HG03469 (cell line): Measurements from ENCODE around the gene LRRC47.

Experiments used
- ATAC-seq: cut with Tn5 transposase; IDR thresholded peaks from one replicate; pipeline ENCODE4 v1.9.1; 2021; ENCODE audit warnings: mild to moderate bottlenecking, moderate library complexity, moderate number of reproducible peaks; ENCODE audit not compliant: unreplicated experiment

Gene LRRC47

DNA sequence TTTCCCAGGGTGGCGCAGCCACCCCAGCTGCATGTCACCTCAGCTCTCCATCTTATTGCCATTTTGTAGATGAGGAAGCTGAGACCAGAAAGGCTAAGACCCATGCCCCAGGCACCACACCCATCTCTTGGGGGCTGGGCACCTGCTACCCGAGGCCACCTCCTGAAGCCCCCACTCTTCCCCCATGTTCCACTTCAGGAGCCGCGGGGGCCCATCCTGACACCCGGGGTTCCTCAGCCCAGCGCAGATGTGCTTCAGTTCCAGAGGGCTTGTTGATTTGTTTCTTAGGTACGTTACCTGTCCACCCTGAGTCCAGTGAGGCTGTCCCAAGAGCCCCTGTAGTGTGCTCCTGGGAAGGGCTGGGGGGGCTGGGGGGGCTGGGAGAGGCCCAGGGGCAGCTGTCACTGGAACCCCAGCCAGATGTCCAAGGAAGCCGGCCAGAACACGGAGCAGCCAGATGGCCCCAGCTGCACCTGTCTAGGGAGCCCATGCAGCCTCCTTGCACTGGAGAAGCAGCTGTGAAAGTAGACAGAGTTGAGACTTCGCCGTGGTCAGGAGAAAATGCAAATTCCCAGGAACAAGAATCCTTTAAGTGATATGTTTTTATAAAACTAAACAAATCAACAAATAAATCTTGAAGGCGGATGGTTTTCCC lies 61.1 kb downstream of the LRRC47 start:
- ATAC-seq: no peak

DNA sequence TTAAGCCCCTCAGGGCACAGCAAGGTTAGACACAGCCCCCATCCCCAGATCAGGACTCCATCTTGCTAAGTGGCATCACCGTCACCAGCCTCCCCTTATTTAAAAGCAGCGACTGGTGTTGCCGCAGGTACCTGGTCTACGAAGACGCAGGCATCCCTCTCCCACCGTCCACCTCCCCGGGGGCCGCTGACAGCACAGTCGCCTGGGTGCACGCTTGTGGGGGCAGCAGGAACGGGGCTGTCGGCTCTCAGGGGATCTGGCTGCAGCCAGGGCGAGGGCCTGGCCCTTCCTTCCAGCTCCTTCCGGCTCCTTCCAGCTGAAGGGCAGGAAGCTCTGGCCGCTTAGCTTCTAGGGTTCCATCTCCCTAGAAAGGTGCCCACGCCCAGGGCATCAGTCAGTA lies 61.7 kb downstream of the LRRC47 start:
- no peak for ATAC-seq

DNA sequence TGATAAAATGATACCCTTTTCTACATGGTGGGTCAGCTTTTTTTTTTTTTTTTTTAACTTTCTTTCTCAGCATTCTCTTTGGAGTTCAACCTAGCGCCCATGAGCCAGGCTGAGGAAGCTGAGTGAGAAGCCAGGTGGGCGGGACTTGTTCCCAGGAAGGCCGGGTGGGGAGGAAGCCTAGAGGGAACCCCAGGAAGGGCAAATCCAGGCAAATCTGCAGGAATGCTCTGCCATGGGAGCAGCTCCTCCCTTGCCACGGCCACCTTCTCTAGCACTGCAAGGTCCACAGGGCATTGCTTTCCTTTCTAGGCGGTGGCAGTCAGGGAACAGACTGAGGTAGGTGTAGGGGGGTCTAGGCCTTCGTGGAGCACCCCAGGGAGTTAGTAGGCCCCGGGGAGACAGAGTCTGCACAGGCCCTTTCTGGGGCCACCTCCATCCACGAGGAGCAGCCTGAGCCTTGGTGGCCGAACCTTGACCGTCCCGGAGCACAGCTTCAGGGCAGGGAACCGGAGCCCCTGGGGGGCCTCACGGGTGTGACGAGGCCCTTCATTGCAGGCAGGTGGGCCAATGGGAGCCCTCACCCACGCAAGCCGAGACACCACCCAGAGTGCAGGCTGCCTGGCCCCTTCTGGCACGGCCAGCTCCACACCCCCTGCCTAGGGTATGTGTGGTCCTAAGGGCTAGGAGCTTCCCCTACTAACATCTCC lies 62.3 kb downstream of the LRRC47 start:
- ATAC-seq: no peak

DNA sequence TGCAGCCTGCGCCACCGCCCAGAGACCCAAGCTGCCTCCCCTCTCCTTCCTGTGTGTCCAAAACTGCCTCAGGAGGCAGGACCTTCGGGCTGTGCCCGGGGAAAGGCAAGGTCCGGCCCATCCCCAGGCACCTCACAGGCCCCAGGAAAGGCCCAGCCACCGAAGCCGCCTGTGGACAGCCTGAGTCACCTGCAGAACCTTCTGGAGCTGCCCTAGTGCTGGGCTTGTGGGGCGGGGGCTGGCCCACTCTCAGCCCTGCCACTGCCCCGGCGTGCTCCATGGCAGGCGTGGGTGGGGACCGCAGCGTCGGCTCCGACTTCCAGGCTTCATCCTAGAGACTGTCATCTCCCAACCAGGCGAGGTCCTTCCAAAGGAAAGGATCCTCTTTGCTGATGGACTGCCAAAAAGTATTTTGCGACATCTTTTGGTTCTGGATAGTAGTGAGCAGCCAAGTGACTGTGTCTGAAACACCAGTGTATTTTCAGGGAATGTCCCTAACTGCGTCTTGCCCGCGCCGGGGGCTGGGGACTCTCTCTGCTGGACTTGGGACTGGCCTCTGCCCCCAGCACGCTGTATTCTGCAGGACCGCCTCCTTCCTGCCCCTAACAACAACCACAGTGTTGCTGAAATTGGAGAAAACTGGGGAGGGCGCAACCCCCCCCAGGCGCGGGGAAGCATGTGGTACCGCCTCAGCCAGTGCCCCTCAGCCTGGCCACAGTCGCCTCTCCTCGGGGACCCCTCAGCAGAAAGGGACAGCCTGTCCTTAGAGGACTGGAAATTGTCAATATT lies 63.0 kb downstream of the LRRC47 start:
- ATAC-seq: no peak

DNA sequence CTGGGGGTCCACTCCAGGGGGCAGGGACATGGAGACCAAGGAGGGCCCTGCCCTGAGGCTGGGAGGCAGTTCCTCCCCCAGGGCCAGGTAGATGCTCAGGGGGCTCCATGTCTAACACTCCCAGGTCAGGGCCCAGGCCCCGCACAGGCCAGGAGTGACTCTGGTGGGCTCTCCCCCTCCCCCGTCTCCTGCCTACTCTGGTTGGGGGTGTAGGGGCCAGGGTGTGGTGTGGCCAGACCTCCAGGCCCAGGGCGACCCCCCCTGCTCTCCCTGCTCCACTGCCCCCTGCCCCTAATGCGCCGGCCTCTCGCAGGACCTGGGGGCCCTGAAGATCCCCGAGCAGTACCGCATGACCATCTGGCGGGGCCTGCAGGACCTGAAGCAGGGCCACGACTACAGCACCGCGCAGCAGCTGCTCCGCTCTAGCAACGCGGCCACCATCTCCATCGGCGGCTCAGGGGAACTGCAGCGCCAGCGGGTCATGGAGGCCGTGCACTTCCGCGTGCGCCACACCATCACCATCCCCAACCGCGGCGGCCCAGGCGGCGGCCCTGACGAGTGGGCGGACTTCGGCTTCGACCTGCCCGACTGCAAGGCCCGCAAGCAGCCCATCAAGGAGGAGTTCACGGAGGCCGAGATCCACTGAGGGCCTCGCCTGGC lies 63.7 kb downstream of the LRRC47 start:
- ATAC-seq: no peak

DNA sequence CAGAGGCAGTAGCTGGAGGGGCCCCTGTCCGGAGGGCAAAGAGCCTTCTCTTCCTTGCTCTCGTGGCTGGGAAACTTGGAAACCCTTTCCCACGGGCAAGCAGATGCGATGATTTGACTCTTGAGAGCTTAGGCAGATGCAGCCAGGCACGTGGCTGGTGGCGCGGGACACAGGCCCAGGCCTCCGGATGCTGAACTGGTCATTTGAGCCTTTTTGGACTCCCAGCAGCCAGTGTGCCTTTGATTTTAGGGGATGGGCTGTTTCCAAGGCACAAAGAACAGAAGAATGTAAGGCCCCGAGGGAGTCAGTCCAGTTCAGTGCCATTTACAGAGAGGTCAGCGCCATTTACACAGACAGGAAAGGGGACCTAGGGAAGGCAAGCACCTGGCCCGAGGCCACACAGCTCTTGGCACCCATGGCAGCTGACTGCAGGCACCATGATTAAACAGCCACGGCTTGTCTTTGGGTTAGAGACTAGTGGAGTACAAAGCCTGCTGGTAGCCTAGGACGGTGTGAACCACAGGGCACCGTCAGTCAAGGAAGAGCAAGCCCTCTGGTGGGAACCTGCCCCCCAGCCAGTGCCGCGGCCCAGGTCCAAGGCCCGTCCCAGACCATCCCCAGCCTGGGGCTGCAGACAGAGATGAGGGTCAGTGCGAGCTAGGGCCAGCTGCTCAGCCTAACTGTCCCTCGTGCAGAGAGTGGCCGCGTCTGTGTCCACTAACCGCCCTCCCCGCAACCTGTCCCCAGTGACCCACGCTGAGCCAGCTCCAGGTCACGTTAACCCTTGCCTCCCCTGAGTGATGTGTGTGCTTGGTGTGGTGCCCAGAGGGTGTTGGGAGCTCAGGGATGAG lies 64.5 kb downstream of the LRRC47 start:
- no peak for ATAC-seq

DNA sequence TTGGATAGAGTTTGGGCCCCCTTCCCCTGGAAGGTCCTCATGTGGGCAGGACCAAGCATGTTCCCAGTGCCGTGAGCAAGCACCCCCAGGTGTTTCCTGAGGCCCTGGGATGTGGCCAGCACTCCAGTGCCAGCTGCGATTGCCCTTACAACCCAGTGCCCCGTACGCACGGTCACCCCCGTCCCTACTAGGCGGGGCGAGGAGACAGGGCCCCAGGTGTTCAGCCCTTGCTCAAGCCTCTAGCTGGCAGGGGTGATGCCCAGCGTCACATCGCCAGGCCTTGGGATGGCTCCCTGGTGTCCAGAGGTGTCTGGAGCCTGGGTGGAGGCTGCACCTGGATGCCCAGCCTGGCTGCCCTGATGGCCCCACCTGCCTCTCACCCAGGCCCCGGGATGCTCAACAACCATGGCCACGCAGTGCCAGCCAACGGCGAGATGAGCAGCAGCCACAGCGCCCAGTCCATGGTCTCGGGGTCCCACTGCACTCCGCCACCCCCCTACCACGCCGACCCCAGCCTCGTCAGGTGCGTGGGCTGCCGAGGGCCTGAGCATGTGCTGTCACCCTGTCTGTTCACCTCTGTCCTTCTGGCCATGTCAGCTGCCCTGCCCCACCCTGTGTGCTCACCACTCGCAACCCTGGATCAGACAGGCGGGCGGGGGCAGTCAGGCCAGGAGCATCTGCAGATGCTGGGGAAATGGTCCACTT lies 65.6 kb downstream of the LRRC47 start:
- ATAC-seq: no peak

DNA sequence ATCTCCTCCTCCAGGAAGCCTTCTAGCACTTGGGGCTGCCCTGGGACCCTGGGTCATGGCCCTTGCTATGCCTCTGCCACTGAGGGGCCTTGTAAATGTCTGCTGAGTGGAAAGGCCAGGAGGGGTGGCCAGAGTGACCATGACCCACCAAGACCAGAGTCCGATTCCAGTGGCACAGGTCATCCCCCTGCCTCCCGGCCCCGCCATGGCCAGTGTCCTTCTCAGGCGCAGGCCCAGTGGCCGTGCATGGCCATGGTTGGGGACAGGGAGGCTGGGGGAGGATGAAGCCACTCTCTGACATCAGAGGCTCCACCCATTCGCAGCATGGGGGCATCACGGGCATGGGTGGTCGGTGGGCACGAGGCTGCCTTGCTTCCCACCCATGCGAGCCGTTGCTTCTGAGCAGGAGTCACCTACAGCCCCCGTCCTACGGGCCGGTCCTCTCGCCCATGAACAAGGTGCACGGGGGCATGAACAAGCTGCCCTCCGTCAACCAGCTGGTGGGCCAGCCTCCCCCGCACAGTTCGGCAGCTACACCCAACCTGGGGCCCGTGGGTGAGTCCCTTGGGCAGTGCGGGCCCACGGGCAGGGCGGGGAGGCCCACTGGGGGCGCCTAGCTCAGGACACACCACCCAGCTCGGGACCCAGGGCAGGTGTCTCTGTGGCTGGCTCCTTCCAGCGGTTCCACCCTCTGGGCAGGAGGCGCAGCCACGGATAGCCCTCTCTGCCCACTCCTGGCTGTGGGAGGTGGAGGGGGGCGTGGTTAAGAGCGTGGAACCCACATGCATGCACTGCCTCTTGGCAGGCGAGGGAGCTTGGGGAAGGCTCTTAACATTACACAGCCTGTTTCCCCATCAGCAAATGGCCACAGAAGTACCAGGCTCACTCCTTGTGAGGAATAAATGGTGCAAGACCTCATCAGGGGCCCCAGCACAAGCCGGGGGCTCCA lies 66.4 kb downstream of the LRRC47 start:
- no peak for ATAC-seq
